GM15510 (cell line): Measurements from ENCODE around the gene PMEPA1.

Experiments used
- POLR2A ChIP-seq: IDR thresholded peaks from 3 replicates; pipeline ENCODE4 v1.6.1; 2011; ENCODE audit warnings: borderline replicate concordance; ENCODE audit not compliant: insufficient read length; ENCODE audit errors: extremely low read depth

The PMEPA1 gene

DNA sequence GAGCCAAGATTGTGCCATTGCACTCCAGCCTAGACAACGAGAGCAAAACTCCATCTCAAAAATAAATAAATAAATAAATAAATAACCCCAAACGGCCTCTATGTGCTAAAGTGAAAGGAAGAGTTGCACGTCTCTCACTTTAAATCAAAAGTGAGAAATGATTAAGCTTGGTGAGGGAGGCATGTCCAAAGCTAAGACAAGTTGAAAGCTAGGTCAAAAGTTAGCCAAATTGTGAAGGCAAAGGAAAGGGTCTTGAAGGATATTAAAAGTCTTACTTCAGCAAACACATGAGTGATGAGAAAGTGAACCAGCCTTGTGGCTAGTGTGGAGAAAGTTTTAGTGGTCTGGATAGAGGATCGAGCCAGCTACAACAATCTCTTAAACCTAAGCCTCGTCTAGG, 103.9 kb downstream of the PMEPA1 start:
- no peak for TF ChIP-seq POLR2A

DNA sequence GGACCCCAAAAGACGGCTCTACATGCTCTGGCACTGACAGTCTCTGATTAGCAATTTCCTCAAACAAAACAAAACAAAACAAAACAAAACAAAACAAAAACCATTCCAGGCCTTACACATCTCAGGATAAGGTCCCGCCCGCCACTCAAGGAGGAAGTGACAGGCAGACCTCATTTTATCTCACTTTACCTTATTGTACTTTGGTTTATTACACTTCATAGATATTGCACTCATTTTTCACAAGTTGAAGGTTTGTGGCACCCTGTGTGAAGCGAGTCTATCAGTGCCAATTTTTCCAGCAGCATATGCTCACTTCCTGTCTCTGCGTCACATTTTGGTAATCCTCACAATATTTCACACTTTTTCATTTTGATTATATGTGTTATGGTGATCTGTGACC, 104.8 kb downstream of the PMEPA1 start:
- TF ChIP-seq POLR2A: no peak

DNA sequence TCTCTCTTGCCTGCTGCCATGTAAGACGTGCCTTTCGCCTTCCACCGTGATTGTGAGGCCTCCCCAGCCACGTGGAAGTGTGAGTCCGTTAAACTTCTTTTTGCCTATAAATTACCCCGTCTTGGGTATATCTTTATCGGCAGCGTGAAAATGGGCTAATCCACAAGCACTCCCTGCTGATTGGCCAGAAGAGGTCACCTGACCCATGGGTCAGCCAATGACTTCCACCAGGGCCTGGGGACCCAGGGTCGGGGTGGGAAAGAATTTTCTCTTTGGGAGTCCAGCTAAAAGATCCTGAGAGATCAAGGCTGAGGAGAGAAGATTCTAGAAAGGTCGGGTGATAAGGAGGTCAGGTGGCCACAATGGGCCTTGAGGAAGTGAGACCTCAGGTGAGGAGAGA, 106.7 kb downstream of the PMEPA1 start:
- TF ChIP-seq POLR2A: no peak

DNA sequence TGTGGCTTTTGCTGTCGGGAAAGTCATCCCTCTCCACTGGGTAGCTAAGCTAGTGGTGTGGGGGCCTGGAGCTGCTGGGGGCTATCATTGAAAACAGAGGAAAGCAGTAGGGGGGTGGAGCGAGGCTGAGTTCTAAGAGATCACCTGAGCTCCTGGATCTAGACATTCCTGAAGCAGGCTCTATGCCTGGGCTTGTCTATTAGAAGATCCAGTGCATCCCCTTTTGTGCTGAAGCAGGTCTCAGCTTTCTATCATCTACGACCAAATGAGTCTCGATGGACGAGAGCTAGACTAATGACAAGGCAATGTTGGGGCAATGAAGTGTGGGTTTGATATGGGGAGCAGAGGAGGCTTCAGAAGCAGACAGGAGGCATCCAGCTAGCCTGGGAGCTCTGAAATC, 108.1 kb downstream of the PMEPA1 start:
- TF ChIP-seq POLR2A: no peak

DNA sequence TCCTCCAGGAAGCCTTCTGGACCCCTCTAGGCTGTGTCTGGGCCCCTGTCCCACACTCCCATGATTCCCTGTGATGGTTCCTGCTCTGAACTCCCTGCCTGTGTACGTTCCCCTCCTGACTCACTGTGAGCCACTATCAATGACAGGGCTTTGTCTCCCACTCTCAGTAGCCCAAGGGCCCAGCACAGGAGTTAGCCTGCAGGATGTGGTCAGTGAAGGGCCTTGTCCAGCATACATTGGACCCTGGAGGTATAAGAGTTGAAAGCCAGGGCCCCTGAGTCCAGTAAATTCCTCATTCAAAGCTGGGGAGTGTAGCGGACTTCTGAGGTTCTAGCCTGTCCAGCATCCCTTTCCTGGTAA, 108.6 kb downstream of the PMEPA1 start:
- TF ChIP-seq POLR2A: no peak

DNA sequence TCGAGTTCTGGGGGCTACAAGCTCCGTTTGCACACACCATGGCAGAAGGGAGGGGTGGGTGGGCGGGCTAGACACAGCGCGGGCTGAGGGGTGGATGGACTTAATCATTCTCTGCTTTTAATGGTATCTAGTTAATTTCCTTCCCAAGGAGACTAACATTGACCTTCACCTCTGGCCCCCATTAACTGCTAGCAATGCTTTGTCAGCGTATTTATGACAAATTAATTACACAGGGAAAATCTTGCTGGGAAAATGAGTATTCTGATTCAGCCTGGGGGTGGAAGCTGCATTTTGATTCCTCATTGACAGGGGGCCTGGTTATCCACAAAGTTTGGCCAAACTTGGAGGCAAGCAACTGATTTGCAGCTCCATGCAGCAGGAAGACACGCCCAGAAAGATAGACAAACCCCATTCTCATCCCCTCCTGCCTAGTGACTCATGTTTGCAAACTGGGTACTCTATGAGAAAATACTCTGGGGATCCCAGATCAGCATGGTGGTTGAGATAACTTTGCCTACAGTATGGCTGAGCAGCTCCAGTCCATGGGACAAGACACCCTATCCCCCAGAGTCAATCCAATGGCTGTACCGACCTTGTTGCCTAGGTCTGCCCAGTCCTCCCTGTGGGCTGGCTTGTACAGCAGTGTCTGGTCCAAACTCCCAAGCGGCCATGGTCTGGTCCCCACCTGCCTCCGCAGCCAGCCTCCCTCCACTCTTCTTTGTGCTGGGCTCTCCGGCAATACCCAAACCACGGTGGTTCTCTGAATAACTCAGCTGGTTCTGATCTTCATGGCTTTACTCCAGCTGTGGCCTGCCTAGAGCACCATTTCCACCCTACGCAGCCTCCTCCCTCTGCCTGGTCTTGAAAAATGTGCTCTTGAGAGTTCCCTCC, 109.2 kb downstream of the PMEPA1 start:
- no peak for TF ChIP-seq POLR2A

DNA sequence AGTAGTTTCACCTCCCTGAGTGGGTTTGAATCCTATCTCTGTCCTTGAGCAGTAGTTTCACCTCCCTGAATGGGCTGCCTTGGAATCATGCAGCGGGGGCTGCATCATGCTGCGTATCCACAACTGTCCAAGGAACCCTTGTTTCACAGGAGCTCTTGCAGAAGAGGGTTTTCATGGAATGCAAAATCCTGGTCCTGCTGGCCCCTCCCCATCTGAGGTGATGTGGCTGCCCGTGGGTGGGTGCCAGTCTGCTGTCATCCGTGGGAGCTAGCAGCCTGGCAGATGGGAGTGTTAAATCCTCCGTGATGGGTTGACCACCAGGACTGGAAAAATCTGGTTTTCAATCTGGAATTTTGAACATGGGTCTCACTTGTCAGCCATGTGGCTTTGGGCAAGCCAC, 111.3 kb downstream of the PMEPA1 start:
- no peak for TF ChIP-seq POLR2A
